Fibroblast of pulmonary artery (primary cell): ENCODE data around the gene PNRC1.
"Not testable (repeated sequence)": the region's sequence is repeated elsewhere in the genome, so short reads cannot be mapped to it uniquely, and the experiment has no call there.

Source experiments
- DNase-seq: peaks from one replicate; pipeline ENCODE4 v3.0.0-alpha.2; 2010; ENCODE audit warnings: low read depth
- H3K4me3 ChIP-seq: replicated peaks from 2 replicates; pipeline ENCODE4 v1.5.1; 2011; ENCODE audit warnings: low read depth, mild to moderate bottlenecking, control low read depth, low read length, moderate library complexity
- TF ChIP-seq, protein P1 (sequence below): IDR thresholded peaks from 2 replicates; pipeline ENCODE4 v1.5.1; 2011; ENCODE audit warnings: mild to moderate bottlenecking, control low read depth, low read length, inconsistent platforms; ENCODE audit errors: missing control alignments

The PNRC1 gene

DNA sequence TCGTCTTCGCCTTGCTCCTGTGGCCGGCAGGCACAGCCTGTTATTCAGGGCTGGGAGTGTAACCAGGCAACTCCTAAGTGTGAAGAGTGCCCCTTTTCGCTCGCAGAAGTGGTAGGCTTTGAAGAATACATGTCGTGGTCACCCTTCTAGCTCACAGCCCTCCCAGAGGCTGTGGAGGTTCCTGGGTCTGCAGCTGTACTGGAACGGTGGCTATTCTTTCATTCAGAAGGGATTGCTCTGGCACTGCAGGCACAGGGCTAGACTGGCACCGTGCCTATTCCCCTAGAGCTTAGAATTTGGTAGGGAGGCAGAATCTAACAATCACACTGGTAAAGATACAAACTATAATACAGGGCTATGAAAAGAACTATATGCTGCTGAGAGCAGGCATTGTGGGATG lies 38.4 kb downstream of the PNRC1 start:
- H3K4me3 ChIP-seq = no peak overlapping the region
- no peak for DNase-seq
- TF ChIP-seq, protein P1, sequence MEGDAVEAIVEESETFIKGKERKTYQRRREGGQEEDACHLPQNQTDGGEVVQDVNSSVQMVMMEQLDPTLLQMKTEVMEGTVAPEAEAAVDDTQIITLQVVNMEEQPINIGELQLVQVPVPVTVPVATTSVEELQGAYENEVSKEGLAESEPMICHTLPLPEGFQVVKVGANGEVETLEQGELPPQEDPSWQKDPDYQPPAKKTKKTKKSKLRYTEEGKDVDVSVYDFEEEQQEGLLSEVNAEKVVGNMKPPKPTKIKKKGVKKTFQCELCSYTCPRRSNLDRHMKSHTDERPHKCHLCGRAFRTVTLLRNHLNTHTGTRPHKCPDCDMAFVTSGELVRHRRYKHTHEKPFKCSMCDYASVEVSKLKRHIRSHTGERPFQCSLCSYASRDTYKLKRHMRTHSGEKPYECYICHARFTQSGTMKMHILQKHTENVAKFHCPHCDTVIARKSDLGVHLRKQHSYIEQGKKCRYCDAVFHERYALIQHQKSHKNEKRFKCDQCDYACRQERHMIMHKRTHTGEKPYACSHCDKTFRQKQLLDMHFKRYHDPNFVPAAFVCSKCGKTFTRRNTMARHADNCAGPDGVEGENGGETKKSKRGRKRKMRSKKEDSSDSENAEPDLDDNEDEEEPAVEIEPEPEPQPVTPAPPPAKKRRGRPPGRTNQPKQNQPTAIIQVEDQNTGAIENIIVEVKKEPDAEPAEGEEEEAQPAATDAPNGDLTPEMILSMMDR = no peak

DNA sequence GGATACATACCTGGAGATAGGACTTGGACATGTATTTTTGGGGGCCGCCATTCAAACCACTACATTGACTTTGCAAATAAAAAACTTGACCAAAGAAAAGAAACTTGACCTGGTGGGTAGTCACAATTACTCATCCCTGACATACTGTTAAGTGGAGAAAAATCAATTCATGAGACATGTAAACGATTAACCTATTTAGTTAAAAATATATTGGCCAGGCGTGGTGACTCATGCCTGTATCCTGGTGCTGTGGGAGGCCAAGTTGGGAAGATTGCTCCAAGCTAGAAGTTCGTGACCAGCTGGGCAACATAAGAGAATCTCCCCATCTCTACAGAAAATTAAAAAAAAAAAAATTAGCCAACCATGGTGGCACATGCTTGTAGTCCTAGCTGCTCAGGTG lies 39.8 kb downstream of the PNRC1 start:
- no peak overlapping the region for H3K4me3 ChIP-seq
- DNase-seq = no peak
- TF ChIP-seq, protein P1 = no peak

DNA sequence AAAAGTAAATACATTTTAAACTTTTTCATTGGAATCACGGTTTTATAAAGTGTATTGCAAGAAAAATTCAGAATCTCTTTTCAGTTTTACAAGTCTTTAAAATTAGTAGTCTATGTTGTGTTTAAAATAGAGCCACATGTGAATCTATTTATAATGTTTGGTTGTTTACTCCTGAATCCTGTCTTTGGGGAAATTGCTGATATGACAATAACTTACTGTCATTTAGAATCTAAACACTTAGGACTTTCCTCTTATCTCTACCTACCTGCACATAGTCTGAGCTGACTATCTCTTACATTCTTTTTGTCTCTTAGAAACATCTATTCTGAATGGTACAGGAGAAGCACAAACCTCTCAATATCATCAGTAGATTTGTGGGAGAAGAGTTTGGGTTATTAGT lies 41.4 kb downstream of the PNRC1 start:
- DNase-seq = no peak
- TF ChIP-seq, protein P1 = no peak
- no peak overlapping the region for H3K4me3 ChIP-seq

DNA sequence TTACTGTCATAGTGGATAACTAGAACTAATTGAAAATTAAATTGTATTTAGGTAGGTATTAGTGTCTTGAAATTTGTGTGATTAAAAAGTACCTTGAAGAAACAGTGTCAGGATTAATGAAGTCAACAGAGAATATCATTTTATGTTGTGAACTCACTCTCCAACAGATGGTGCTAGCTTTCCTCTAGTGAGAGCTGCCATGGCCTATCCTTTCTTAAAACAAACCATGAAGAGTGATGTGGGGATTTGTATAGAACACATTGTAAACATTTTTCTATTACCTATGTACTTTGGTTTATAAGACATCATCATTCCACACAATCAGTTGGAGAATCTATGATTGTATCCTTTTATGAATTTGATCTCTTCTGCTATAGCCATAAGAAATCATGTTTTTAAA lies 42.1 kb downstream of the PNRC1 start:
- DNase-seq = peak; percentile 56
- TF ChIP-seq, protein P1 = peak; percentile 66
- no peak overlapping the region for H3K4me3 ChIP-seq

DNA sequence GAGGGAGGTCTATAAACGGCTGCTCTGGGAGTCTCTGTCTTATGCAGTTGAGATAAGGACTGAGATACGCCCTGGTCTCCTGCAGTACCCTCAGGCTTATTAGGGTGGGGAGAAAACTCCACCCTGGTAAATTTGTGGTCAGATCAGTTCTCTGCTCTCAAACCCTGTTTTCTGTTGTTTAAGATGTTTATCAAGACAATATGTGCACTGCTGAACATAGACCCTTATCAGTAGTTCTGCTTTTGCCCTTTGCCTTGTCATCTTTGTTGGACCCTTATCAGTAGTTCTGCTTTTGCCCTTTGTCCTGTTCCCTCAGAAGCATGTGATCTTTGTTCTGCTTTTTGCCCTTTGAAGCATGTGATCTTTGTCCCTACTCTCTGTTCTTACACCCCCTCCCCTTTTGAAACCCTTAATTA lies 47.7 kb downstream of the PNRC1 start:
- H3K4me3 ChIP-seq = not testable (repeated sequence)

DNA sequence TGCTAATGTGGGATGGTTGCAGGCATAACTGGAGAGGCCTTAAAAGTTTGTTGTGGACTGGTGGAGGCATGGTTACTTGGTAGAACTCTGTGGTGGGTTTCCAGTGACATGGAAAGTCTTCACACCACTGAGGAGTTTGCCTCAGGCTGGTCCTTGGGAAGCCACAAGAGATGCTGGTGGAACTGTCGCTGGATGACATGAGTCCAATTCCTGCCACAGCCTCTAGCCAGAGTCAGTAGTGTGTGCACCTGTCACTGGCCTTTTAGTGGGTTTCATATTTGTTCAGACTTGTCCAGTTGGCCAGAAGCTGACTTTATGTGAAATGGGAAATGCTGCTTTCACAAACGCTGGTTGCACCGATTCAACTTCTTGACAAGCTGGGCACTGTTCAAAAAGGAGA lies 51.0 kb downstream of the PNRC1 start:
- TF ChIP-seq, protein P1 = no peak
- no peak overlapping the region for H3K4me3 ChIP-seq
- no peak for DNase-seq

More for the DNA sequence above, 47.7 kb downstream of the PNRC1 start:
- DNase-seq = not testable (repeated sequence)

- TF ChIP-seq, protein P1 = no peak
- DNase-seq = no peak
- no peak overlapping the region for H3K4me3 ChIP-seq
These were observed 51.5 kb downstream of the PNRC1 start for GRCh38 chr6:89132057-89132456.

DNA sequence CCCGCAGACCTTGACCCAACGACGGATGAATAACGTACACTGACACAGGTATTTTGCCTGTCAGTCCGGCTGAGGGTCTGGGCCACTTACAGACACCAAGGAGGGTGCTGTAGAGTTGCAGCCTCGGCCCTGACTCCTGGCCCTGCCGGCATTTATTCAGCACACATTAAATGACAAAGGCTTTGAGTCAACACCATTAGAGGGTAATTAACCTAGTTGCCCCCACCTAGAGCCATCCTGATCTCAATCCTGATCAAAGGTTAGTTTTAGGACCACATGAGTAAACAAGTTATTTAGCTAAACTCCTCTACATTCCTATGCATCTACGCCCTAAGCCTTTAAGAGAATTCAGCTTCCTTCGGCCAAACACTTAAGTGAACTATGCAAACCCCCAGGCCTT lies 53.4 kb downstream of the PNRC1 start:
- no peak for DNase-seq
- H3K4me3 ChIP-seq = no peak overlapping the region
- TF ChIP-seq, protein P1 = no peak
